Testis (tissue), 3 donors: ENCODE results near the gene PER1. TPM values are rescaled to one million over a fixed set of nuclear protein-coding genes. Genes with fewer than 3 reads are reported as not detected.
A peak's percentile ranks its signal among the peaks of the same experiment; 100 is the strongest.

ENCODE experiments used
- DNase-seq: peaks from one replicate; pipeline ENCODE4 v3.0.0-alpha.2; 2019
- H3K27ac ChIP-seq, 2 donors: fragments of 200-600 bp; sonication (generic); one replicate each; pipeline ENCODE4 v1.5.1; 2019
- H3K27me3 ChIP-seq: fragments of 200-600 bp; sonication (generic); one replicate; pipeline ENCODE4 v1.5.1; 2019
- H3K36me3 ChIP-seq: fragments of 200-600 bp; sonication (generic); one replicate; pipeline ENCODE4 v1.5.1; 2017; ENCODE audit warnings: low read depth; ENCODE audit errors: missing control alignments
- H3K4me1 ChIP-seq: fragments of 200-600 bp; sonication (generic); one replicate; pipeline ENCODE4 v1.5.1; 2019
- H3K4me3 ChIP-seq, 2 donors: fragments of 200-600 bp; sonication (generic); one replicate each; pipeline ENCODE4 v1.5.1; 2017 to 2019
- H3K9me3 ChIP-seq: fragments of 200-600 bp; sonication (generic); one replicate; pipeline ENCODE4 v1.5.1; 2017
- CTCF ChIP-seq, 3 experiments: fragments of 450-650 bp in 2 of 3; fragments of 200-600 bp in 1 of 3; sonication (generic) in 1 of 3; IDR thresholded peaks; one replicate each; pipeline ENCODE4 v1.5.1; 2016 to 2019; ENCODE audit warnings: antibody characterized with exemption in 3 of 3, mild to moderate bottlenecking in 2 of 3, moderate library complexity in 1 of 3
- POLR2A ChIP-seq: fragments of 450-650 bp; IDR thresholded peaks from one replicate; pipeline ENCODE4 v1.6.1; 2017; ENCODE audit warnings: antibody characterized with exemption, mild to moderate bottlenecking, moderate library complexity
- WGBS, 2 donors: methylation state at CpG; one replicate each; pipeline ENCODE4 v1.1.5; 2018; 5-methylcytosine and 5-hydroxymethylcytosine counted together
- intact Hi-C: fragments of 100-400 bp; cut with DNase I; formaldehyde crosslinking; loops from one replicate; pipeline ENCODE4 v1.15.1; 2023; ENCODE audit warnings: low total_unique reads
- polyA plus RNA-seq: library from polyadenylated mRNA; stranded (reverse); fragments of 350-450 nt; fragmentation: Illumina TruSeq; extraction: RNeasy Lipid Tissue Mini Kit (QIAGEN cat#74804); gene quantifications from one replicate; pipeline ENCODE4 v1.2.3, GENCODE V29; 2014; ENCODE audit warnings: low read depth, low replicate concordance; ENCODE audit not compliant: insufficient read depth
- total RNA-seq, 2 donors: library from RNA; depleted of rRNA; stranded (reverse); fragments of >200 nt; gene quantifications; one replicate each; pipeline ENCODE4 v1.2.3, GENCODE V29; 2016

Gene PER1
- total and polyA plus RNA-seq, 3 donors from 2014 or later: 55.1 to 119 (median 96.0) TPM

DNA sequence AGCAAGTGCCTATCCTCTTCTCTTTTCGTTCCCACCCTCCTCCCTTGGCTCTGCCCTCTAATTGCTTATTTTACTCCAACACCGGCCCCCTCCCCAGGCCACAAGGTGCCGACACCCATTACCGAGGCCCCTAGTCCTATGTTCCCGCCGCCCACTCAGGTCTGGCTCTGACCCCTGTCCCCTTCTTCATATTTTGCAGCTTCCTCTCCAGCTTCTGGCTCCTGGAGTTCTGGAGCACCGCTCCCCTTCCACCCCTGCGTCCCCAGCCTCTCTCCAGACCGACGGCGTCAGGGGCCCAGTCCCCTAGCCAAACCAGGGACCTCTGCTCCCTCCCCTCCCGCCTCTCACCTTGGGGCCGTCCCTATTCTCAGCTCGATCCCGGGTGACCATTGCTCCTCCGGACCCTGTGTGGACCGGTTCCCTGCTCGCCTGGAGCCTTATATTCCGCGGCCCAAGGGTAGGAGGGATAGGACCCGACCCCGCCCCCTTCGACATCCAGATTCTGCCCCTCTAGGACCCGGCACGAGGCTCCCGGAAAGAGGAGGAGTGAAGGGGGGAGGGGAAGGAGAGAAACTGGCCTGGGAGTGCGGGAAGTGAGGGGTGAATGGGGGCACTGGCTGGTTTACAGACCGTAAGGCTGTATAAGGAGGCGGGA is 28.4 kb downstream of the PER1 start, which contains the start of gene HES7:
HES7 (minus strand) TSS at position 412 of the 655 bp plus-strand sequence; CDS start at position 390, 22 bp downstream.
- peak within 1 kb of the TSS; percentile 54 to 69 for H3K4me3 ChIP-seq
- TF ChIP-seq POLR2A: no peak
- TF ChIP-seq CTCF (IDR thresholded peaks at IDR 0.05): no peak
- H3K9me3 ChIP-seq: no peaks in the 10 kb centered on the region
- no peak for DNase-seq
- H3K36me3 ChIP-seq: no peaks in the 10 kb centered on the region
- H3K4me1 ChIP-seq: peaks cover 43% of the 10 kb centered on the region
- H3K27me3 ChIP-seq: no peaks in the 10 kb centered on the region
- 1% methylated on average over 17 to 29 of the region's 29 CpGs for WGBS, 2 donors
- H3K27ac ChIP-seq: no peak within 1 kb of the TSS
- intact Hi-C loops: loop anchor here (10.0 kb wide), 1 partner anchor 61 kb away; no protein-coding TSS in a partner anchor

GRCh38 chr17:8122924-8123694 is 29.1 kb downstream of the PER1 start:
- no peak for DNase-seq
- H3K36me3 ChIP-seq: no peaks in the 10 kb centered on the region
- no peaks in the 10 kb centered on the region for H3K27me3 ChIP-seq
- 0 to 1% methylated on average over 34 to 55 of the region's 55 CpGs for WGBS, 2 donors
- intact Hi-C loops: loop anchor here (10.0 kb wide), 1 partner anchor 62 kb away; no protein-coding TSS in a partner anchor
- H3K4me1 ChIP-seq: peaks cover 48% of the 10 kb centered on the region
- no peaks in the 10 kb centered on the region for H3K9me3 ChIP-seq
- peak overlapping the region; percentile 54 to 62 for H3K4me3 ChIP-seq
- TF ChIP-seq CTCF (IDR thresholded peaks at IDR 0.05): no peak
- no peak overlapping the region for H3K27ac ChIP-seq

GRCh38 chr17:8122422-8122923 is 29.7 kb downstream of the PER1 start:
- Histone ChIP-seq H3K9me3 (no peaks in the 10 kb centered on the region), H3K27me3 (no peaks in the 10 kb centered on the region), H3K27ac (peak overlapping the region in 1 of 2 donors; percentile 4), H3K4me1 (peaks cover 52% of the 10 kb centered on the region), H3K4me3 (peak overlapping the region; percentile 54 to 62), H3K36me3 (no peaks in the 10 kb centered on the region)
- TF ChIP-seq POLR2A (no peak), CTCF (IDR thresholded peaks at IDR 0.05) (no peak)
- WGBS, 2 donors: 1% methylated on average over 29 of the region's 29 CpGs
- intact Hi-C loops: loop anchor here (10.0 kb wide), 1 partner anchor 62 kb away; no protein-coding TSS in a partner anchor
- no peak for DNase-seq

DNA sequence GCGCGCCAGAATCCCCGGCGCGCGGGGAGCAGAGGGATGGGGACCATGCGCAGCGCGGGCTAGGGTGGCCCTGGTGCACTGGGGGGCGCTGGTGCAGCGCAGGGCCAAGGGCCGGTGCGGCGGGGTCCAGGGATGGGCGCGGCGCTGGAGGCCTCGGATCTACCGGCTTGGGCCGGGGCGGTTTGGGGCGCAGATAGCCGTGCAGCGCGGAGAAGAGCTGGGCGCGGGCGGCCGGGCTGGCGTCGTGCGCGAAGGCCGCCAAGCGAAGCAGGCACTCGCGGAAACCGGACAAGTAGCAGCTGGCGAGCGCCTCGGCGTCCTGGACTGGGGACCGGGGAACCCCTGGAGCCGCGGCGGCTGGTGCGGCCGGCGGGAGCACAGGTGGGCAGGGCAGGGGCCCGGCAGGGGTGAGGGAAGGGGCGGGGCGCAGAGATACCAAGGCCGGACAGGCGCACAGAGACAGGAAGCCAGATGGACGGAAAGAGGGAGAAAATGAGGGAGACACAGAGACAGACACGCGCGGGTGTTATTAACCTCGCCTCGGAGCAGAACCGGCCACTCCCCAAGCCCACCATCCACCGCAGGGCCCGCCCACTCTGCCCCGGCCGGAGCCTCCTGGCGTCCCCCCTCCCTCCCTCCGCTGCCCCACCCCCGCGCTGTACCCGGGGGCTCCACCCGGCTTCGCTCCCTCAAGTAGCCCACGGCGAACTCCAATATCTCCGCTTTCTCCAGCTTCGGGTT is 30.4 kb downstream of the PER1 start:
- Histone ChIP-seq H3K4me3 (peak overlapping the region; percentile 54 to 62), H3K9me3 (no peaks in the 10 kb centered on the region), H3K36me3 (no peaks in the 10 kb centered on the region), H3K27me3 (no peaks in the 10 kb centered on the region), H3K27ac (peak overlapping the region in 1 of 2 donors; percentile 4), H3K4me1 (peaks cover 48% of the 10 kb centered on the region)
- intact Hi-C loops: loop anchor here (10.0 kb wide), 1 partner anchor 63 kb away; no protein-coding TSS in a partner anchor
- TF ChIP-seq POLR2A (no peak), CTCF (IDR thresholded peaks at IDR 0.05) (peak; percentile 33 to 42 (median 35))
- DNase-seq: peak; percentile 59
- WGBS, 2 donors: 0% methylated on average over 6 to 70 of the region's 76 CpGs
